D341Med (cell line): Measurements from ENCODE around the gene PUS1.

Experiments used
- DNase-seq: peaks from one replicate; pipeline ENCODE4 v3.0.0; 2012; ENCODE audit warnings: low spot score

The PUS1 gene

GRCh38 chr12:131994589-131994988 is 65.5 kb downstream of the PUS1 start:
- no peak for DNase-seq
